Stomach smooth muscle (tissue), 2 donors: ENCODE measurements around the gene SCRN2.

Source experiments
- H3K27ac ChIP-seq: one replicate; pipeline ENCODE4 v1.7.0; 2013; ENCODE audit warnings: mild to moderate bottlenecking, low read length, inconsistent platforms
- H3K27me3 ChIP-seq, 2 donors: one replicate each; pipeline ENCODE4 v1.7.0; 2013; ENCODE audit warnings: low read length in 2 of 2; ENCODE audit not compliant: insufficient read depth in 2 of 2, control insufficient read depth in 1 of 2
- H3K36me3 ChIP-seq, 2 donors: one replicate each; pipeline ENCODE4 v1.7.0; 2013; ENCODE audit warnings: low read length in 2 of 2; ENCODE audit not compliant: control insufficient read depth in 2 of 2, insufficient read depth in 2 of 2
- H3K4me1 ChIP-seq: one replicate; pipeline ENCODE4 v1.7.0; 2013; ENCODE audit warnings: low read length; ENCODE audit not compliant: control insufficient read depth, insufficient read depth
- H3K4me3 ChIP-seq, 2 donors: one replicate each; pipeline ENCODE4 v1.7.0; 2013; ENCODE audit warnings: low read length in 2 of 2
- H3K9ac ChIP-seq, 2 donors: one replicate each; pipeline ENCODE4 v1.7.0; 2013; ENCODE audit warnings: low read length in 2 of 2, mild to moderate bottlenecking in 1 of 2
- H3K9me3 ChIP-seq, 2 donors: one replicate each; pipeline ENCODE4 v1.7.0; 2013; ENCODE audit warnings: low read length in 2 of 2; ENCODE audit not compliant: control insufficient read depth in 2 of 2
- donor health status: healthy.
- donor health status: Pancreatic carcinoma.

The SCRN2 gene

DNA sequence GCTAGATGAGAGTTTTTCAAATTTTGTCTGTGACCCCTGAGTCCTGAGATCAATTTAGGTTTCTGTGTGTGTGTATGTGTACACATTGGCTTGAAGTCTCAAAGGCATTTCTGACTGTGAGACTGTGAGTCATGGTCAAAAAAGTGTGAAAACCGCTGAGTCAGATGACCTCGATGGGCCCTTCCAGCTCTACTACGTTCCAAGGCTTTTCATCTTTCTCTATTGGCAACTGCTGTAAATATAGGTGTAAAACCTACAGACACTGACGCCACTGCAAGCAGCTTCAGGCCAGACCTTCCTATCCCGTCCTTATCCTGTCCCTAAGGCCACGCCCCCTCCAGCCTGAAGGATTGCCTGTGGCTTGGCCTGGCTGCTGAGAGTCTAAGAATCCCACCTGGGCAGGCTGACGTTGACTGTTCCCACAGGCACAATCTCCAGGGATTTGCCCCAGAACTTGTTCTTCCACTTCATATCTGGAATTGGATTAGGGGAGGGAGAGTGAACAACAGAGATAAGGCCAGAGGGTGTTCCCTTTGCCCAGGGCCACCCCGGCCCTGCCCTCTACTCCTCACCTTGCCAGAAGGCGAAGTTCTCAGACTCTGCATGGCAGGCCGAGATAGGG is 30.8 kb downstream of the SCRN2 start:
- H3K9ac ChIP-seq: no peak overlapping the region
- no peaks in the 10 kb centered on the region for H3K27me3 ChIP-seq
- H3K4me1 ChIP-seq: no peaks in the 10 kb centered on the region

DNA sequence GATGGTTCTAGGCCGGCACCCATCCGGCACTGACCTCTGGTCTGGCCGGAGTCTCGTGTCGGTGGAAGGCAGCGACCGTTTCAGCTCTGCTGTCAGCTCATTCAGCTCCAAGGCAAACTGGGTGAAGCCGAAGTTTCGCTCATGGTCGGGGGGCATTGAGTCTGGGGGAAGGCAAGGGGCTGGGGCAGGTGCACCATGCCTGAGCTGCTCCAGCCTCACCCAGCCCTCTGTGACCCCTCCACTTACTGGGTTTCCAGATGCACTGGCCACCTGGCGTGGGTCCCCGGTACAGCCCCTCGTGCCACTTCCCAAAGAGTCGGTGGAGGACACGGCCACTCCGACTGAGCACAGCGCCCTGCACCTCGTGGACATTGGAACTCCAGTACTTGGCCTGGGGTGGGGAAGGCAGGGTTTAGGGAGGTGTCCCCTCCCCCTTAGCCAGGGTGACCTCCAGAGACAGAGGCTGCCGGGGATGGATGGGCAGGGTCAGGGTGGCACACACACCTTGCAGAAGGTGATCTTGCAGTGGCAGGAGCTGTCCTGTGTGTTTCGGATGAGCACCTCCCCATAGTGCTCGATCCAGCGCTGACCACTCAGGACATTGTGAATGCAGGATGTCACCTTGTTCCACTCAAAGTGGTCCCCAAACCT is 32.1 kb downstream of the SCRN2 start:
- Histone ChIP-seq H3K4me3 (no peak overlapping the region), H3K27ac (no peak overlapping the region), H3K9me3 (no peaks in the 10 kb centered on the region), H3K4me1 (no peaks in the 10 kb centered on the region), H3K27me3 (no peaks in the 10 kb centered on the region), H3K9ac (no peak overlapping the region), H3K36me3 (peaks cover 3 to 4% of the 10 kb centered on the region in 2 donors)

More for the DNA sequence above, 30.8 kb downstream of the SCRN2 start:
- no peaks in the 10 kb centered on the region for H3K9me3 ChIP-seq
- no peak overlapping the region for H3K27ac ChIP-seq
- no peak overlapping the region for H3K4me3 ChIP-seq
- H3K36me3 ChIP-seq: peaks cover 4 to 6% of the 10 kb centered on the region in 2 donors

DNA sequence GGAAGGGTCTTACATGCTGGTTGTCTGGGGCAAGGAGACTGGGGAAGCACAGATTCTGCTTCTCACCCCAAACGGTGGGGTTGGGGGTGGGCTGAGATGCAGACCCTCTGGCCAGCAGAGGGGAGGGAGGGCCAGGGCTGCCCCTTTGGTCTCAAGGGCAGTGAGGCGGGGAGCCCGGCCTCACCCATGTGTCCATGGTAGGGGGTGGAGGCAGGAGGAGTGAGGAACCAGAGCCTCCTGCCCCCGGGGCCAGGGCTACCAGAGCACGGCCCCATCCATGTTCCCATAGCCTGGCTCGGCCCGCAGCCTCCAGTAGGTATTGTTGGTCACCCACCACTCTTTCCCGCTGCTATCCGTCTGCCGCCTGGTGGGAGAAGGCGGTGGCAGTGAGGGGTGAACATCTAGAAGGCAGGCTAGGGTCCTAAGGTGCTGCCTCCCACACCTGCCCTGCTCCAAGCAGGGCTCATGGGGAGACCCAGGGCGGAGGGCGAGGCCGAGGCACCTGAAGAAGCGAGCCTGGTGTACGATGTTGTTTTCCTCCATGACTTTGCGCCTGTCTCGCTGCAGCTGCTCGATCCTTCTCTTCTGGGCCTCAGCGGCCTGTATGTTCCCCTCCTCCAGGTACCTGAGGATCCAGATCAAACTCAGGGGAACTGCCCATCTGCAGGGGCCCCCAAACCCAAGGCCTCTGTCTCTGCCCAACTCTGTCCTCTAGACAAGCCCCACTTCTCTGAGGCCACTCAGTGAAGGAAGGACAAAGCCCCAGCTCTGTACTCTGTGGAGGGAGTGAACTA is 32.8 kb downstream of the SCRN2 start:
- H3K36me3 ChIP-seq: peaks cover 3 to 4% of the 10 kb centered on the region in 2 donors
- no peaks in the 10 kb centered on the region for H3K9me3 ChIP-seq
- no peak overlapping the region for H3K27ac ChIP-seq
- H3K4me1 ChIP-seq: no peaks in the 10 kb centered on the region
- H3K9ac ChIP-seq: no peak overlapping the region
- H3K27me3 ChIP-seq: no peaks in the 10 kb centered on the region
- no peak overlapping the region for H3K4me3 ChIP-seq

DNA sequence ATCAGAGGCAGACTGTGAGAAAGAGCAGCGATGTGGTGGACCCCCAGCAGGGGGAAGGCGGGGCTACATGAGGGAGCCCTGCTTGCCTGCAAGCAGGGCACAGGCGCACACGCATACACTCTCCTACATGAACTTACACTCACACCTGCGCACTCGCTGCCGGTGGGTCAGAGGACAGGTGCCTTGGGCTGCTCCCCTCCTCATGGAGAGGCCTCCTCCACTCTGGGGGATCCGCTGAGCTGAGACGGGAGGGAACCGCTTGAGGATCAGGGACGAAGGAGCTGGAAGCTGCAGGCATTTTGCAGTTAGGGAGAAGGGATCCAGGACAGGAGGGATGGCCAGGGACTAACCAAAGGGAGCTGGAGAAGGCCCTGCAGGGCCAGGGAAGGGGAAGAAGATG is 33.7 kb downstream of the SCRN2 start:
- no peaks in the 10 kb centered on the region for H3K4me1 ChIP-seq
- no peaks in the 10 kb centered on the region for H3K9me3 ChIP-seq
- peaks cover 3 to 4% of the 10 kb centered on the region in 2 donors for H3K36me3 ChIP-seq
- no peak overlapping the region for H3K27ac ChIP-seq
- no peak overlapping the region for H3K4me3 ChIP-seq
- H3K27me3 ChIP-seq: no peaks in the 10 kb centered on the region
- H3K9ac ChIP-seq: no peak overlapping the region

DNA sequence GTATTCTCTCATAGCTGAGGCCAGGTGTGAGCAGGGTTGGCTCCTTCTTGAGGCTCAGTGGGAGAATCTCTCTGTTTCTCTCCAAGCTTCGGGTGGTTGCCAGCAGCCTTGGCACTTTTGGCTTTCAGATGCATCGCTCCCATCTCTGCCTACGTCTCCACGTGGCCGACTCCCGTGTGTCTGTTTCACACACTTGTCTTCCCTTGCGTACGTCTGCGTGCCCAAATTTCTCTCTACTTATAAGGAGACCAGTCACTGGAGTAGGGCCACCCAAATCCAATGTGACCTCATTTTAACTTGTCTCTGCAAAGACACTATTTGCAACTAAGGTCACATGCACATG is 34.2 kb downstream of the SCRN2 start:
- no peaks in the 10 kb centered on the region for H3K4me1 ChIP-seq
- H3K4me3 ChIP-seq: no peak overlapping the region
- H3K9me3 ChIP-seq: no peaks in the 10 kb centered on the region
- H3K36me3 ChIP-seq: peaks cover 3 to 4% of the 10 kb centered on the region in 2 donors
- peaks cover 0 to 2% of the 10 kb centered on the region in 2 donors for H3K27me3 ChIP-seq
- no peak overlapping the region for H3K9ac ChIP-seq
- no peak overlapping the region for H3K27ac ChIP-seq

DNA sequence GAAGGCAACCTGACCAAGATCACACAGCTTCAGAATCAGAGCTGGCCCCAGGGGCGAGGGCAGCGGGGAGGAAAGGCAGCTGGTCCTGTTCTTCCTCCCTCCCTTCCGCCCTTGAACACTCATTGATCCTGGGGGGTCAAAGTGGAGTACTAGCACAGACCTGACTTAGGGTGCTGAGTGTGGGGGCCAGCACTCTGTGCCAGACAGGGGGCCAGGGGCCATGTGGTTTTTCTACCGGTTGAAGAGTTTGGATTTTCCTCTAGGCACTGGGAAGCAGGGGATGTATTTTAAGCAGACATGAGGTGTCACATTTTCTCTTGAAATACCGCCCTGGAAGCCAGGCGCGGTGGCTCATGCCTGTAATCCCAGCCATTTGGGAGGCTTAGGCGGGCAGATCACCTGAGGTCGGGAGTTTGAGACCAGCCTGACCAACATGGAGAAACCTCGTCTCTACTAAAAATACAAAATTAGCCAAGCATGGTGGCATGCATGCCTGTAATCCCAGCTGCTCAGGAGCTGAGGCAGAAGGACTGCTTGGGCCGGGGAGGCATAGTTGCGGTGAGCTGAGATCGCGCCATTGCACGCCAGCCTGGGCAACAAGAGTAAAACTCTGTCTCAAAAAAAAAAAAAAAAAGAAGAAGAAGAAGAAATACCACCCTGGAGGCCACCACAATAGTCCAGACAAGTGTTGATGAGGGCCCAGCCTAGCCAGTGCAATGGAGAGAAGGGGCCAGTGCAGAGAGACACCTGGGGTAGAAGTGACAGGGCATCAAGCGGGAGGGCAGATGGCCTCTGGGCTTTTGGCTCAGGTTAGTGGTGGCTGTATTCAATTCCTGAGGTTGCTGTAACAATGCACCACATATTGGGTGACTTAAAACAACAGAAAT is 34.8 kb downstream of the SCRN2 start:
- Histone ChIP-seq H3K27me3 (peaks cover 0 to 2% of the 10 kb centered on the region in 2 donors), H3K36me3 (peaks cover 3 to 4% of the 10 kb centered on the region in 2 donors), H3K9ac (no peak overlapping the region), H3K27ac (no peak overlapping the region), H3K4me1 (no peaks in the 10 kb centered on the region), H3K9me3 (no peaks in the 10 kb centered on the region), H3K4me3 (no peak overlapping the region)

DNA sequence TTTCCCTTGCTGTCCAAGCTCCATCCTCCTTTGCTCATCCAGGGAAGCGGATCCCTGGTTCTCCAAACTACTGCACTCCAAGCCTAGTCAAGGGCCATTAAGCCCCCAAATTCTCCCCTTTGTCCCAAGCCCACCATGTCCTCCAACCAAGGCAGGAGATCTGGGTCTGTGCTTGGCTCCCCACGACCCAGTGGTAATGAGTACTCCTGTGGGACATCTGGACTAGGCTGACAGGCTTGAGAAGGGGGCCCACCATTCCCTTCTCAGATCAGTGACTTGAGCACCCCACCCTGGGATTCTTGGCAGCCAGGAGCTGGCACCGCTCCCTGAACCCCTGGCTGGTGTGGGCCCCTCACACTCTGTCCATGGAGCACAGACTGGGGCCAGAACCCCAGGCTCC is 36.6 kb downstream of the SCRN2 start:
- Histone ChIP-seq H3K36me3 (peaks cover 3 to 4% of the 10 kb centered on the region in 2 donors), H3K9me3 (no peaks in the 10 kb centered on the region), H3K4me1 (no peaks in the 10 kb centered on the region), H3K4me3 (no peak overlapping the region), H3K27ac (no peak overlapping the region), H3K27me3 (peaks cover 2% of the 10 kb centered on the region in 2 donors), H3K9ac (no peak overlapping the region)

DNA sequence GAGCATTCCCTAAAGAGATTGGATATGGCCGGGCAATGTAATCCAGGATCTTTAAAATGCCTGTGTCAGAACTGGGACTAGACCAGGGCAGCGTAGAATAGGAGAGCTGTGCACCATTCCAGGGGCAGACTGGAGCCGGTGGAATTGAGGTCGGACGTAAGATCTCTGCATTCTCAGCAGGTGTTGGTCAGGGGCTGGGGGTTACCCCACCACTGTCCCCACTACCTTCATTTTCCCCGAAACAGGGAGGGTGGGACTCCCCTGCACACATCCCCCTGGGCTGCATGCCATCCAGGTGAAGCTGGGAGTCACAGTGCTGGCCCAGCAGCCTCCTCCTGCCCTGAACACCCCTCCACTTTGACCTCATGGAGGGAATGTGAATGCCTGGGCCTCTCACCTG is 37.3 kb downstream of the SCRN2 start:
- Histone ChIP-seq H3K9ac (no peak overlapping the region), H3K9me3 (no peaks in the 10 kb centered on the region), H3K36me3 (peaks cover 0 to 3% of the 10 kb centered on the region in 2 donors), H3K27me3 (peaks cover 2% of the 10 kb centered on the region in 2 donors), H3K27ac (no peak overlapping the region), H3K4me1 (no peaks in the 10 kb centered on the region), H3K4me3 (no peak overlapping the region)

DNA sequence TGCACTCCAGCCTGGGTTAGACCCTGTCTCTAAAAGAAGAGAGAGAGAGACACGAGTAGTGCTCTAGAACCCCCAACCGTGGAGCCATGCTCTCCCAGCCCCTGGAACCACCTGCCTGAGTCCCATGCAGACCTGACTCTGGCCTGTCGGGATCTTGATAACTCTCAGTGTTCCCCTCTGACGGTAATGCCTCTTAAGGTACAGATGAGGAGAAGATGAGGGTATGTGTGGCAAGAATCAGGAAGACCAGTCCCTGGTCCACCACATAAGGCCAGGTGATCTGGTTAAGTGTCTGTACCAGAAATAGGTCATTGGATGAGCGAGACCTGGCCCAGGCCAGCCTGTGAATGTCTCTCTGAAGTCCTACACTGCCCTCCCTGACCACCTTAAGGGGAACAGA is 37.9 kb downstream of the SCRN2 start:
- H3K9ac ChIP-seq: no peak overlapping the region
- H3K9me3 ChIP-seq: no peaks in the 10 kb centered on the region

DNA sequence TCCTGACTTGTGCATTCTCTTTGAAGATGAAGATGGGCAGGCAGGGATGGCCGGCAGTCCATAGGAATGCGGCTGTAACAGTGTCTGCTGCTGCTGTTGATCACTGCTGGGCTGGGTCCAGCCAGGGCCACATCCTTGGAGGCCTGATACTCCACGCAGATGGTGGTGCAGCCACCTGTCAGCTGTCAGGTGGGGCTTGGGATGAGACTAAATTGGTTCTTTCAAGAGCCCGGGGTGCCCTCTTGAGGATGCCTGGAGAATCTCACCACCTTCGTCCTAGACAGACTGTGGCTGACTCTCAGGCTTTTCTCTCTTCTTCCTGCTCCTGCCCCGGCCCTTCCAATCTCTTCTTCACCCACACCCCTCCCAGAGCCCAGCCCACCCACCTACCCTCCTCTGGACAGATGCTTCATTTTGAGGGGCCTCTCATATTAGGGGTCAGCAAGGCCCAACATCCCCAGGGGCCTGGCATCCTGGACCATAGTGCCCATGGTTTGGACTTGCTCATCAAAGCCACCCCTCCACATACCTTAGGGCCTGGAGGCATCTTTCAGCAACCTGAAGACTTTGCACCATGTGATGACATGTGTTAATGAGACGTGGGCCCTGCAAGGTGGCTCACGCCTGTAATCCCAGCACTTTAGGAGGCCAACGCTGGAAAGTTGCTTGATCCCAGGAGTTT is 38.6 kb downstream of the SCRN2 start:
- H3K36me3 ChIP-seq: peaks cover 0 to 2% of the 10 kb centered on the region in 2 donors
- H3K27ac ChIP-seq: no peak overlapping the region
- H3K4me1 ChIP-seq: no peaks in the 10 kb centered on the region

More for the DNA sequence above, 37.9 kb downstream of the SCRN2 start:
- no peak overlapping the region for H3K4me3 ChIP-seq
- H3K4me1 ChIP-seq: no peaks in the 10 kb centered on the region
- H3K27me3 ChIP-seq: peaks cover 2% of the 10 kb centered on the region in 2 donors
- peaks cover 0 to 2% of the 10 kb centered on the region in 2 donors for H3K36me3 ChIP-seq
- H3K27ac ChIP-seq: no peak overlapping the region

More for the DNA sequence above, 38.6 kb downstream of the SCRN2 start:
- no peaks in the 10 kb centered on the region for H3K9me3 ChIP-seq
- H3K27me3 ChIP-seq: peaks cover 2% of the 10 kb centered on the region in 2 donors
- no peak overlapping the region for H3K4me3 ChIP-seq
- H3K9ac ChIP-seq: no peak overlapping the region
